GM21717 (cell line): ENCODE results near the gene MLNR.

Experiments
- ATAC-seq: cut with Tn5 transposase; IDR thresholded peaks from one replicate; pipeline ENCODE4 v1.9.1; 2021; ENCODE audit warnings: mild to moderate bottlenecking, moderate library complexity; ENCODE audit not compliant: unreplicated experiment

MLNR gene

GRCh38 chr13:49220036-49220855 is at the start of gene MLNR:
Gene MLNR, plus strand, starts transcription at chr13:49220338. Its CDS starts 0 bp downstream, at chr13:49220338.
- ATAC-seq = no peak

- no peak for ATAC-seq
Measured at GRCh38 chr13:49171359-49171758, 48.8 kb upstream of the MLNR start.

- ATAC-seq = no peak
Measured at GRCh38 chr13:49183672-49184325, 36.3 kb upstream of the MLNR start.

- no peak for ATAC-seq
Measured at GRCh38 chr13:49184621-49185020, 35.5 kb upstream of the MLNR start.

GRCh38 chr13:49185264-49185663 is 34.9 kb upstream of the MLNR start:
- peak; percentile 55 for ATAC-seq

GRCh38 chr13:49190901-49191300 is 29.2 kb upstream of the MLNR start:
- no peak for ATAC-seq

GRCh38 chr13:49206641-49207040 is 13.5 kb upstream of the MLNR start:
- ATAC-seq = no peak

- no peak for ATAC-seq
Measured at GRCh38 chr13:49208619-49209018, 11.5 kb upstream of the MLNR start.

GRCh38 chr13:49210114-49210513 is 10.0 kb upstream of the MLNR start:
- ATAC-seq = no peak

GRCh38 chr13:49210669-49211068 is 9.5 kb upstream of the MLNR start:
- ATAC-seq = no peak

GRCh38 chr13:49213539-49213938 is 6.6 kb upstream of the MLNR start:
- ATAC-seq = no peak

GRCh38 chr13:49213997-49214916 is 5.9 kb upstream of the MLNR start:
- ATAC-seq = peak; percentile 34

- peak; percentile 52 for ATAC-seq
Measured at GRCh38 chr13:49214917-49215376, 5.2 kb upstream of the MLNR start.

- no peak for ATAC-seq
Measured at GRCh38 chr13:49216334-49216733, 3.8 kb upstream of the MLNR start.

- no peak for ATAC-seq
Measured at GRCh38 chr13:49217962-49218492, 2.1 kb upstream of the MLNR start.

- no peak for ATAC-seq
Measured at GRCh38 chr13:49218493-49219051, 1.6 kb upstream of the MLNR start.

GRCh38 chr13:49219647-49220035 is 497 bp upstream of the MLNR start:
- no peak for ATAC-seq

- ATAC-seq = no peak
Measured at GRCh38 chr13:49220856-49221589, 885 bp downstream of the MLNR start.

GRCh38 chr13:49221590-49221965 is 1.4 kb downstream of the MLNR start:
- no peak for ATAC-seq
